OCI-M2 (cell line): ENCODE results near the gene TMEM270.
"Not testable (repeated sequence)": the region's sequence is repeated elsewhere in the genome, so short reads cannot be mapped to it uniquely, and the experiment has no call there.

Source experiments
- DNase-seq: peaks from one replicate; lab custom pipeline; 2025; ENCODE audit not compliant: unreplicated experiment; lab: John Stamatoyannopoulos, UW

The TMEM270 gene

DNA sequence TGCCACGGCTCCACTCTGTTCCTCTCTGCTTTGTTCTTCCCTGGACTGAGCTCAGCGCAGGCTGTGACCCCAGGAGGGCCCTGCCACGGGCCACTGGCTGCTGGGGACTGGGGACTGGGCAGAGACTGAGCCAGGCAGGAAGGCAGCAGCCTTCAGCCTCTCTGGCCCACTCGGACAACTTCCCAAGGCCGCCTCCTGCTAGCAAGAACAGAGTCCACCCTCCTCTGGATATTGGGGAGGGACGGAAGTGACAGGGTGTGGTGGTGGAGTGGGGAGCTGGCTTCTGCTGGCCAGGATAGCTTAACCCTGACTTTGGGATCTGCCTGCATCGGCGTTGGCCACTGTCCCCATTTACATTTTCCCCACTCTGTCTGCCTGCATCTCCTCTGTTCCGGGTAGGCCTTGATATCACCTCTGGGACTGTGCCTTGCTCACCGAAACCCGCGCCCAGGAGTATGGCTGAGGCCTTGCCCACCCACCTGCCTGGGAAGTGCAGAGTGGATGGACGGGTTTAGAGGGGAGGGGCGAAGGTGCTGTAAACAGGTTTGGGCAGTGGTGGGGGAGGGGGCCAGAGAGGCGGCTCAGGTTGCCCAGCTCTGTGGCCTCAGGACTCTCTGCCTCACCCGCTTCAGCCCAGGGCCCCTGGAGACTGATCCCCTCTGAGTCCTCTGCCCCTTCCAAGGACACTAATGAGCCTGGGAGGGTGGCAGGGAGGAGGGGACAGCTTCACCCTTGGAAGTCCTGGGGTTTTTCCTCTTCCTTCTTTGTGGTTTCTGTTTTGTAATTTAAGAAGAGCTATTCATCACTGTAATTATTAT lies 28.9 kb upstream of the TMEM270 start:
- DNase-seq = no peak

DNA sequence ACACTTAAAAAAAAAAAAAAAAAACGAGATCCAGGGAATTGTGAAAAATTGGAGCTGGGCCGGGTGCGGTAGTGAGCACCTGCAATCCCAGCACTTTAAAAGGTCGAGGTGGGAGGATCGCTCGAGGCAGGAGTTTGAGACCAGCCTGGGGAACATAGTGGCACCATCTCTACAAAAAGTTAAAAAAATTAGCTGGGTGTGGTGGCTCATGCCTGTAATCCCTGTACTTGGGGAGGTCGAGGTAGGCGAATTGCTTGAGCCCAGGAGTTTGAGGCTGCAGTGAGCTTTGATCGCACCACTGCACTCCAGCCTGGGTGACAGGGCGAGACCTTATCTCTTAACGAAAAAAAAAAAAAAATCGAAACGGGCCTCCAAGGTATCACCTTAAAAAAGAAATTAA lies 28.2 kb upstream of the TMEM270 start:
- no peak for DNase-seq

DNA sequence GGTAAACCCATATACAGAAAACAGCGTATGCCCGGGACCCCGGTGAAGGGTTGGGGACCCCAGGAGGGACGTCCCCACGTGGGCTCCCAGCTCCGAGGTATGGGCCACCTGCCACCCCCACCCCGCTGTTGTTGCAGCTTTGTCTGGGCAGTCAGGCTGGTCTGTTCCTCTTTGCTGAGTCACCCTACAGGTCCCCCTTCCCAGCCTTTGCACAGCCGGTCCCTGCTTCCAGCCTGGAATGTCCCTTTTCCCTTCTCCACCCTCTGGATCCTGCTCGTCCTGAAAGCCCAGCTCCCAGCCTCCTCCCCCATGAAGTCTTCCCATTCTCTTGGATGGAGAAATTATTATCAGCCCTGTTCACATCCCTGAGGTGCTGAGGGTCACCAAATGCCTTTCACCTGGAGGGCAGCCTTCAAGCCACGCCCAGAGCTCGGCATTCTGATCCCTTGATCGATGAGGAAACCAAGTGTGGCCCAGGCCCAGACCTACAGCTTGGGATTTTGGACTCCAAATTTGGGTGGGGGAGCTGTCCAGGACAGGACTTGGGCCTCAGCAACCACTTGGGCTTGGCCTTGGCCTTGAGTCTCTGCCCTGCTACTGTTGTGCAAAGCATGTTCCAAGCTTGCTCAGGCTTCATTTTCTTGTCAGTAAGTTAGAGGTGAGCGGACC lies 27.6 kb upstream of the TMEM270 start:
- DNase-seq = no peak

DNA sequence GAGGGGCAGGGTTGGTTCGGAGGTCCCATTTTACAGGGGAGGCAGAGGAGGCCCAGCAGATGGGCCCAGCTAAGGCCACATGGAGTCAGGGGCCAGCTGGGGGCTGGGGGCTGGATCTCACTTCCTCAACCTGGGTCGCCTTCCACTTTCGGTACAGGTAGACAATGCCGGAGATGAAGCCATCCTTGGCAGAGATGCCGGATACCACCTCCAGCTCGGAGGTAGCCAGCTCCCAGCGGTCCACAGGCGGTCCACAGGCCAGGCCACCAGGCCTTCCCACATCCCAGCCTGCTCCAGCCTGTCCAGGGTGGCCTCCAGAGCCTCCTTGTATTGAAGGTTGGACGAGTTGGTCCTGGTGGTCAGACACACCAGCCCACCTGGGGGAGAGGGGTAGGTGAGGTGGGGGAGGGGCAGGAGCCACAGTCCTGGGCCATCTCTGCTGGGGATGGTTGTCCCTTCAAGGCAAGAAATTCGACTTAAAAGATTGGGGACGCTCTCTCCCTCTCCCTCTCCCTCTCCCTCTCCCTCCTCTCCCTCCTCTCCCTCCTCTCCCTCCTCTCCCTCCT lies 26.2 kb upstream of the TMEM270 start:
- DNase-seq = no peak

DNA sequence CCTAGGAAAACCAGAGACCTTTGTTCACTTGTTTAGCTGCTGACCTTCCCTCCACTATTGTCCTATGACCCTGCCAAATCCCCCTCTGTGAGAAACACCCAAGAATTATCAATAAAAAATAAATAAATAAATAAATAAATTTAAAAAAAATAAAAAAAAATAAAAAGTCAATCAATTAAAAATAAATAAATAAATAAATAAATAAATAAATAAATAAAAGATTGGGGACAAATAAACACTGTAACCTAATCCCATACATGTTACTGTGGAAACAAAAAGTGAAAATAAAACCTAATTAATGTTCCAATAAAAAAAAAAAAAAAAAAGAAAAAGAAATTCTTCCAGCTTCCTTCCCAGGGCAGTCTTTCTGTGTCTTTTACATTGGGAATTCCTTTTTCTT lies 23.8 kb upstream of the TMEM270 start:
- not testable (repeated sequence) for DNase-seq

DNA sequence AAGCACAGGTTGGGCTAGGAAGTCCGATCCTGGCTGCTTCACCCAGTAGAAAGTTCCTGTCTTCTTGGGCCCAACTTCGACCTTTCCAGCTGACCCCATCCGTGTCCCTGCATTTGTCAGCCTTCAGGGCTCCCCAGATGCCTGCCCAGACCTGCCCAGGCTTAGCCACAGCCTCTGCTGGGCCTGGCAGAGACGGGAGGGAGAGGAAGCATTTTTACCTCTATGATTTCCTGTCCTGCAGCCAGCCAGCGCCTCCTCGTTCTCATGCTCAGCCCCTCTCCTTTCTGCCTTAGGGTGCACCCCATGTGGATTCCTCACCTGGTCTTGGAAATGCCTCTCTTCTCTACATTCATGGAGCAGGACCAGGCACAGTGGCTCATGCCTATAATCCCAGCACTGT lies 22.3 kb upstream of the TMEM270 start:
- no peak for DNase-seq

DNA sequence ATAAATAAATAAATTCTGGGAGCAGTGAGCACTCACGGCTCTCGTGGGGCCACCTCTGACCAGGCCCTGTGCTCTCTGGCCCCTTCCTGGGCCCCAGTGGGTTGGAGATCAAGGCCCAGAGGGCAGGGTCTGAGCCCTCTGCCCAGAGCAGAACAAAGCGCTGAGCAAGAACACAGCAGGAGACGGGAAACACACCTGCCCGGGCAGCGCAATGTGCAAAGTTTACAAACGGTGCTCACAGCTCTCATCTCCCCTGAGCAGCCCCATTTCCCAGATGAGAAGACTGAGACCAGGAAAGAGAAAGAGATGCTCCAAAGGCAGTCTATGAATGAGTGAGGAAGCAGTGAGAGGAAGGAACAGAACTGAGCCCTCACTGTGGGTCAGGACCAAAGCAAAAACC lies 21.7 kb upstream of the TMEM270 start:
- no peak for DNase-seq

DNA sequence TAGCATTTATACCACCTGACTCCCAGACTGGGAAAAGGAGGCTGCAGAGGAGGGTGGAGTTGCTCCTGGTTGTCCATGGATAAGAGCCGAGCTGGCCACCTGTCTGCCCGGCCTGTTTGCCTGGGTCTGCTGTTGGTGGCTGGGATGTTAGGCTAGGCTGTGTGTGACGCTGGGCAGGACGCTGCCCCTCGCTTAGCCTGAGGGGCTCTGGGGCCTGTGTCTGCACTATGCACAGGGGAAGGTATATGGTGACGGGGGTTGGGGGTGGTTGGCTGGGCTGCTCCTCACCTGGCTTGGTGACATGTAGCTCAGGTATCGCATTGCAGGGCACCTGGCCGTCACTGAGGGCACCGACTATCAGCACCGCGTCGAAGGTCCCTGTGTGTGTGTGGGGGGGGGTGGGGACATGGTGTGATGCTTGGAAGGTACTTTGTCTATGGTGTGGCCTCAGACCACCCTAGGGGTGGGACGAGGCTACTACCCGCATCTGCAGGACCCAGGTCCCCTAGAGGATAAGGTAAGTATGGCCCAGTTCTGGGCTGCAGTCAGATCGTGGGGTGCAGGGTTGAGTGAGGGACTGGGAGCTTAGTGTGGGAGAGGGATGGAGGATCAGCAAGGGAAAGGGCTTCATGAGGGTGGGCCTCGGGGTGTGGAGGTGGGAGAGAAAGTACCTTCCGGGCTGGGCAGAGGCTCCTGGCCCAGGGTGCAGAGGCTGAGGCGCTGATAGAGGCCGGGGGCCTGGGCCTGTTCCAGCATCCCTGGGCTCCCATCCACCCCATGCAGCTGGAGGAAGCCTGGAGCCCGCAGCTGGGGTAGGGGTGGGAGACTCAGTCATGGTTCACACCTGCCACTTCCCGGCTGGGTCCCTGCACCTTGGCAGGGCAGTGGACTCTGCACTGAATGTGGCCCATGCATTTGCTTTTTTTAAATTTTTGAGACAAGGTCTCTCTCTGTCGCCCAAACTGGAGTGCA lies 20.9 kb upstream of the TMEM270 start:
- DNase-seq = no peak

DNA sequence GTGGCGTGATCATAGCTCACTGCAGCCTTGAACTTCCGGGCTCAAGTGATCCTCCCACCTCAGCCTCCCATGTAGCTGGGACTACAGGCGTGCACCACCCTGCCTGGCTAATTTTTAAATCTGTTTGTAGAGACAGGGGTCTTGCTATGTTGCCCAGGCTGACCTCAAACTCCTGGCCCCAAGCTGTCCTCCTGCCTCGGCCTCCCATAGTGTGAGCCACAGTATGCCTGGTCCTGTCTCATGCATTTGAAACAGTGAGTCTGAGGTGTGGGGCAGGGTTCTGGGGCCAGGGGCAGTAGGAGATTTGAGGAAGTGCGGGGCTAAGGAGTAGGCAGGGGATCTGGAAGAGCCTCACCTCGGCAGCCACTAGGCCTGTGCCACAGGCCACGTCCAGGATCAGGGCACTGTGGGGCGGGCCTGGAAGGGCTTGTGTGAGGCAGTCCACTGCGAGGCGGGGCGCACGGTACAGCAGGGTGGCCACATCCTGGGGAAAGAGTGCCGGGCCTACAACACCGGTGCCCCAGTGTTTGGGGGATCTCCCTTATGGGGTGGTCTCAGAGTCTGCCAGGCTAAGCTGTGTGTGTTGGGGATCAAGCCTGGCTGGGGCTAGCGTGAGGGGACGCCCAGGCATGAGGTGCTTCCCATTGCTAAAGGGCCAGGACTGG lies 20.1 kb upstream of the TMEM270 start:
- DNase-seq = no peak

DNA sequence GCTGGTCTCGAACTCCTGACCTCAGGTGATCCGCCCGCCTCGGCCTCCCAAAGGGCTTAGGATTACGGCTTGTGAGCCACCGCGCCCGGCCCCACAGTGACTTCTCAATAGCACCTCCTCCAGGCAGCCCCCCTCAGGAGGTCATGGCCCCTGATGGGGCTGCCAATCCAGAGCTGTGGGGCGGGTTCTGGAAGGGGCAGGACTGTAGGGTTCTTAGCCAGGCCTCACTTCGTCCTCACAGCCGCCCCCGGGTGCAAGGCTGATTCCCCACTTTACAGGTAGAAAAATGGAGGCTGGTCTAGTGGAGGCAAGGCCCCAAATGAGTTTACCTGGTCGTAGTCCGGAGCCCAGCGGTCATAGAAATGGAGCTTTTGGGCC lies 19.3 kb upstream of the TMEM270 start:
- no peak for DNase-seq

DNA sequence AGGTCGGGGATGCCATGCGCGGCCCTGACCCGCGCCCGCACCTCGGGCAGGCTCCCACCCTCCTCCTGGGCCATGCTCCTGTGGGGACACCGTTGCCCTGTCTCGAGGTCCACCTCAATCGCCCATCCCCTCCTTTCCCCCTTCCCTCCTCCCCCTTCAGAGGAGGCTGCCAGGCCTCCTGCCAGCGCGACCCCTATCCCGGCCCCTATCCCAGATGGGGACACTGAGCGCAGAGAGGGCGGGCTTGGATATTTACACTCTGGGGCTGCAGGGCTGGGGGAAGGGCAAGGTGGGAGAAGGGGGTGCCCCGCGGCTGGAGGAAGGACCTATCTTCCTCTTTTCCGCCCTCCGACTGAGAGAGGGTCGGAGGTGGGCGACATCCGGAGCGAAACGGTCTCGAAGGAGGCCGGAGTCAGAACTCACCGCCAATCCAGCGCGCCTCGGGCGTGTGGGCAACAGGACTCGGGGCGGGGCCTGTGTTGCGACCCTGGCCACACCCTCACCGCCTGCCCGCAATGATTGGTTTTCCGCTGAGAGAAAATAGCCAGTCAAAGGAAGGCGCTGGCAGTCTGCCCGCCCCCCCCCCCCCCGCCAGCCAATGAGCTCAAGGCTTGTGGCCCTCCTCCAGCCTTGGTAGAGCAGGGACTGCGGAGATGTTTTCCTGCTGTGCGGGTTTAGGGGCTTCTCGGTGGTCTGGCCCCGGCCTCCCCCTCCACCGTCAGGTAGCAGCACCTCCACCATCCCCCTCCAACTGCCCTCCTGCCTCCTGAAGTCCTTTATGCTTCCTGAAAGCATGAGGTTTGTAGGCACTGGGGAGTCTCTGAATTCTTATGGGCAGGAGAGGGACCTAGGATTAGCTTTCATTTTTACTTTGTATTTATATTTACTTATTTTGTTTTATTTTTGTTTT lies 18.6 kb upstream of the TMEM270 start, which contains the start of gene METTL27:
METTL27 (minus strand) TSS at position 450 of the 910 bp plus-strand sequence; CDS start at position 74, 376 bp downstream.
- DNase-seq = peak; percentile 36

DNA sequence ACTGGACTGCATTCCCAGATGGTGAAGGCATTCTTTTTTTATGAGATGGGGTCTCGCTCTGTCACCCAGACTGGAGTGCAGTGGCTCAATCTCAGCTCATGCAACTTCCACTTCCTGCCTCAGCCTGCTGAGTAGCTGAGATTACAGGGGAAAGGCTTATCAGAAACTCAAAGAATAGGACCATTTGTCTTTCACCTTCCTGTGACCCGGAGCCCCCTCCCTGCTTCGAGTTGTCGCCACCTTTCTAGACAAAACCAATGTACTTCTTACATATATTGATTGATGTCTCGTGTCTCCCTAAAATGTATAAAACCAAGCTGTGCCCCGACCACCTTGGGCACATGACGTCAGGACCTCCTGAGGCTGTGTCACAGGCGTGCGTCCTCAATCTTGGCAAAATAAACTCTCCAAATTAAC lies 16.8 kb upstream of the TMEM270 start:
- DNase-seq = no peak

DNA sequence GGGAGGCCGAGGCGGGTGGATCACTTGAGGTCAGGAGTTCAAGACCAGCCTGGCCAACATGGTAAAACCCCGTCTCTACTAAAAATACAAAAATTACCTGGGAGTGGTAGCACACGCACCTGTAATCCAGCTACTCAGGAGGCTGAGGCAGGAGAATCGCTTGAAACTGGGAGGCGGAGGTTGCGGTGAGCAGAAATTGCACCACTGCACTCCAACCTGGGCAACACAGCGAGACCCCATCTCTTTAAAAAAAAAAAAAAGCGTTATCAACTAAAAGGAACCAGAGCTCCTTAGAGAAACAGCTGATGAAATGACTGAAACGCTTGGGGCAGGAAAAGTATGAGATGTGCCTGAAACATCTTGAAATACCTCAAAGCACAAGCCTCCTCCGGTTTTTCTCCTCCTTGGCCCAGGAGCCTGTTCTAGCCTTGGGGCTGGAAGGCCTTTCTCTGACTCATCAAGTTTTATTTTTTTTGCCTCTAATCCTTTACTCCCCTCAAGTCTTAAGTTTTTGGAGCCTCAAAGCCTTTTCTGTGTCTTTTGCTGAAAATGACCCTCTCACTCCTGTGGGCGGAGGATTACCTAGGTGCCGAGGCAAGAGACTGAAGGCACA lies 16.0 kb upstream of the TMEM270 start:
- no peak for DNase-seq

DNA sequence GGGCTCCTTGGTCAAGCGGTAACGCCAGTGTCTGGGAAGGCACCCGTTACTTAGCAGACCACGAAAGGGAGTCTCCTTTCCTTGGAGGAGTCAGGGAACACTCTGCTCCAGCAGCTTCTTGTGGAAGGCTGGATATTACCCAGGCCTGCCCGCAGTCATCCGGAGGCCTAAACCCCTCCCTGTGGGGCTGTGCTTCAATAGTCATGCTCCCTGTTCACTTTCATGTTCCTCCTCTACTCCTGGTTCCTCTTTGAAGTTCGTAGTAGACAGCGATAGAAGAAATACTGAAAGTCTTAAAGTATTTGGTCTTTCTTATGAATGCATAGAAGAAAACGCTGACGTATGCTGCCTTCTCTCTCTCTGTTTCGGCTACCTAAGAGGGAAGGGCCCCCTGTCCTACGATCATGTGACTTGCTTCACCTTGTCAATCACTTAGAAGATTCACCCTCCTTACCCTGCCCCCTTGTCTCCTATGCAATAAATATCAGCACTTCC lies 15.2 kb upstream of the TMEM270 start:
- DNase-seq = not testable (repeated sequence)

DNA sequence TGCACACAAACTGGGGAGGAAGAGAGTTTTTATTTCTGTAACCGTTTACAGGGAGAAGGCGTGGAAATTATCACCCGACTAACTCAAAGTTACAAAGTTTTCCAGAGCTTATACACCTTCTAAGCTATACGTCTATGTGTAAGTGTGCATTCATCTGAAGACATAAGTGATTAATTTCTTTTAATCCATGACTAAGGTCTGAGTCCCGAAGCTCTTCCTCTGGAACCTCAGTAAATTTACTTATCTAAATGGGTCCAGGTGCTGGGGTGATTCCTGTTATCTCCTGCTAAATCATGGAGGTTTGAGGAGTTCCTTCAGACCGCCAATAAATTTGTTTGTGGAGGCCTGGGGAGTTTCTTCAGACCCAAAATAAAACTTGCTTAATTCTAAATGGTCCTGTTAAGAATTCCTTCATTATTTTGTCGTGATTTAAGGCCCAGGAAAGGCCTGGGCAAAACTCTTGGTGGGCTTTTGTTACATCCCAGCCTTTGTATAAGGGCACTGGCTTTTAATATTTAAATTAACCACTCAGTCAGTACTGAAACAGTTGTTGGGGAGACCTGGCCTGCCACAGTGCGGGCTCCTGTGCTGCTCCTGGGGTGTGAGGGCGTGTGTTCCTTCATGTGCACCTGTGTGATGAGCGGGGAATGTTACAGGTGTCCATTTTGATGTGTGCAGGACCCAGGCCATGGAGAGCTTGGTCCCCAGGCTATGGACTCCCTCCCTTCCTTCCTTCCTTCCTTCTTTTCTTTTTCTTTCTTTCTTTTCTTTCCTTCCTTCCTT lies 12.8 kb upstream of the TMEM270 start:
- DNase-seq = no peak

DNA sequence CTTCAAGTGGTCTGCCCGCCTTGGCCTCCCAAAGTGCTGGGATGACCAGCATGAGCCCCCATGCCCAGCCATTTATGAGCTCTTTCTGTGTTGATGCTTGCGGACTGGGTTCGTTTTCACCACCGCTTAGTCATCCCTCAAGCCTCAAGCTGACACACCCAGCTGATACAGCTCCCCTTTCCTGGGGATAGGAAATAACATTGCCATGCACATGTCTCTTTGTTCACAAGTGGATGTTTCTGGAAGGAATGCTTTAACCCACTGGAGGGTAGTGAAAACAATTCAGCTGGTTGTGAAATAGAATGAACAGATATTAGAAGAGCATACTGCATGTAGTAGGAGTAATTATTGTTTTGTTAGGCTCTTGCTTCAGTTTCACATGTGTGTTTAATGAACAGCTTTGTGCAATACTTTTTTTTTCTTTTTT lies 10.2 kb upstream of the TMEM270 start:
- DNase-seq = peak; percentile 51

DNA sequence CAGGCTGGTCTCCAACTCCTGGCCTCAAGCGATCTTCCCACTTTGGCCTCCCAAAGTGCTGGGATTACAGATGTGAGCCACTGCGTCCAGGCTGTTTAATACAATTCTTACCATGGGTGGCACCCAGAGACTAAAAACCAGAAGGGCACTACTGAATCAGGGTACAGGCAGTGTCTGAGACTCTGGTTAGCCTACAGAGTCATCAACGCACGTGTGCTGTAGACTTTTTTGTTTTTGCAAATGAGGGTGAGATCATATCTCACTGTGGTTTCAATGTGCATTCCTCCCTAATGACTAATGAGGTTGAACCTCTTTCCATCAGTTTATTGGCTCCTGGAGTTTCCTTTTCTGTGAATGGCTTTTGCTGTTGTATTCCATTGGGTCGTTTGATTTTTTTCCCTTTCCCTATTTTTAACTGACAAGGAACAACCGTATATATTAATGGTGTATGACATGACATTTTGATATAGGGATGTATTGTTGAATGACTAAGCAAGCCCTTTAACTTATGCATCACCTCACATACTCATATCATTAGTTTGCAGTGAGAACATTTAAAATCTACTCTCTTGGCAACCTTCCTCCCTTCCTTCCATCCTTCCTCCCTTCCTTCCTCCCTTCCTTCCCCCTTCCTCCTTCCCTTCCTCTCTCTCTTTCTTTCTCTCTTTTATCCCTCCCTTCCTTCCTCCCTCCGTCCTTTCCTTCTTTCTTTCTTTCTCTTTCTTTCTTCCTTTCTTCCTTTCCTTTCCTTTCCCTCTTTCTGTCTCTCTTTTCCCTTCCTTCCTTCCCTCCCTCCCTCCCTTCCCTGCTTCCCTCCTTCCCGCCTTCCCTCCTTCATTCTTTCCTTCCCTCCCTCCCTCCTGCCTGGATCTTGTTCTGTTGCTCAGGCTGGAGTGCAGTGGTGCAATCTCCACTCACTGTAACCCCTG lies 9.3 kb upstream of the TMEM270 start:
- peak; percentile 17 for DNase-seq
